Esophagus muscularis mucosa (tissue), 3 donors: Measurements from ENCODE around the gene C1GALT1.

Source experiments
- POLR2AphosphoS5 ChIP-seq, 2 donors: sonication (generic); formaldehyde crosslinking; IDR thresholded peaks; one replicate each; pipeline ENCODE4 v1.6.1; 2017; ENCODE audit warnings: antibody characterized with exemption in 2 of 2
- TF ChIP-seq, protein P1 (sequence below), 3 experiments: fragments of 200-600 bp in 2 of 3; fragments of 450-650 bp in 1 of 3; sonication (generic) in 2 of 3; IDR thresholded peaks; one replicate each; pipeline ENCODE4 v1.5.1; 2017 to 2019; ENCODE audit warnings: antibody characterized with exemption in 3 of 3, mild to moderate bottlenecking in 2 of 3, moderate library complexity in 1 of 3

DNA sequence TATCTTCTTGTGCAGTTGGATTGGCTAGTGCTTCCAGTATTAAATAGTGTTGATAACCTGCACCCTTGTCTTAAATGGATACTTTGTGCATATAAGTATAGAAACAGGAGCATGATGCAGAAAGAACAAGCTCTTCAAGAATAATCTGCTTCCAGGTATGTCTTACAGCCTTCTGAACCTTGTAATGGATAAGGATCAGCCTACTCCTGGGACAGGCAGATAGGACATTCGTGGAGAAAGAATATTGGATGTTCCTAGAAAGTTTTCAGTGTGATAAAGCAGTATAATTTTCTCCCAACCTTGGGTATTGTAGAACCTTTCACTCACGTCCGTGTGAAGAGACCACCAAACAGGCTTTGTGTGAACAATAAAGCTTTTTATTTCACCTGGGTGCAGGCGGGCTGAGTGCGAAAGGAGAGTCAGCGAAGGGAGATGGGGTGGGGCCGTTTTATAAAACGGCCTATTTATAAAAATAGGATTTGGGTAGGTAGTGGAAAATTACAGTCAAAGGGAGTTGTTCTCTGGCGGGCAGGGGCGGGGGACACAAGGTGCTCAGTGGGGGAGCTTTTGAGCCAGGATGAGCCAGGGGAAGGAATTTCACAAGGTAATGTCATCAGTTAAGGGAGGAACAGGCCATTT, 27.2 kb downstream of the C1GALT1 start:
- TF ChIP-seq, protein P1, sequence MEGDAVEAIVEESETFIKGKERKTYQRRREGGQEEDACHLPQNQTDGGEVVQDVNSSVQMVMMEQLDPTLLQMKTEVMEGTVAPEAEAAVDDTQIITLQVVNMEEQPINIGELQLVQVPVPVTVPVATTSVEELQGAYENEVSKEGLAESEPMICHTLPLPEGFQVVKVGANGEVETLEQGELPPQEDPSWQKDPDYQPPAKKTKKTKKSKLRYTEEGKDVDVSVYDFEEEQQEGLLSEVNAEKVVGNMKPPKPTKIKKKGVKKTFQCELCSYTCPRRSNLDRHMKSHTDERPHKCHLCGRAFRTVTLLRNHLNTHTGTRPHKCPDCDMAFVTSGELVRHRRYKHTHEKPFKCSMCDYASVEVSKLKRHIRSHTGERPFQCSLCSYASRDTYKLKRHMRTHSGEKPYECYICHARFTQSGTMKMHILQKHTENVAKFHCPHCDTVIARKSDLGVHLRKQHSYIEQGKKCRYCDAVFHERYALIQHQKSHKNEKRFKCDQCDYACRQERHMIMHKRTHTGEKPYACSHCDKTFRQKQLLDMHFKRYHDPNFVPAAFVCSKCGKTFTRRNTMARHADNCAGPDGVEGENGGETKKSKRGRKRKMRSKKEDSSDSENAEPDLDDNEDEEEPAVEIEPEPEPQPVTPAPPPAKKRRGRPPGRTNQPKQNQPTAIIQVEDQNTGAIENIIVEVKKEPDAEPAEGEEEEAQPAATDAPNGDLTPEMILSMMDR (IDR thresholded peaks at IDR 0.05): no peak
- no peak for TF ChIP-seq POLR2AphosphoS5 (IDR thresholded peaks at IDR 0.05)
